GM23338 (cell line): Measurements from ENCODE around the gene SMIM44. TPM values are rescaled to one million over a fixed set of nuclear protein-coding genes. Genes with fewer than 3 reads are reported as not detected.

Experiments
- ATAC-seq: fragments of 200-7000 bp; cut with Tn5 transposase; 3 replicates; pipeline ENCODE4 v1.9.1; 2020
- DNase-seq: peaks from one replicate; pipeline ENCODE4 v3.0.0-alpha.2; 2015; ENCODE audit warnings: low spot score
- H2AFZ ChIP-seq: fragments of 200-600 bp; sonication (generic); 2 replicates; pipeline ENCODE4 v1.8.0; 2016; ENCODE audit warnings: antibody characterized with exemption, mild to moderate bottlenecking, moderate library complexity
- H3F3A ChIP-seq: fragments of 200-600 bp; sonication (generic); replicated peaks from 2 replicates; pipeline ENCODE4 v1.8.0; 2017; ENCODE audit warnings: antibody characterized with exemption, mixed run types, low read depth
- H3K27ac ChIP-seq: fragments of 200-600 bp; sonication (generic); 2 replicates; pipeline ENCODE4 v1.6.1; 2016; ENCODE audit warnings: low read depth
- H3K27me3 ChIP-seq: fragments of 200-600 bp; sonication (generic); 2 replicates; pipeline ENCODE4 v1.8.0; 2016; ENCODE audit warnings: mild to moderate bottlenecking, mixed run types, moderate library complexity; ENCODE audit not compliant: insufficient read depth
- H3K36me3 ChIP-seq: fragments of 200-600 bp; sonication (generic); 2 replicates; pipeline ENCODE4 v1.8.0; 2016; ENCODE audit warnings: mild to moderate bottlenecking; ENCODE audit not compliant: insufficient read depth
- H3K4me1 ChIP-seq: fragments of 200-600 bp; sonication (generic); 2 replicates; pipeline ENCODE4 v1.8.0; 2016; ENCODE audit warnings: mild to moderate bottlenecking, moderate library complexity; ENCODE audit not compliant: insufficient read depth
- H3K4me2 ChIP-seq: fragments of 200-600 bp; sonication (generic); 2 replicates; pipeline ENCODE4 v1.7.1; 2017; ENCODE audit warnings: mixed run types
- H3K4me3 ChIP-seq: fragments of 200-600 bp; sonication (generic); 2 replicates; pipeline ENCODE4 v1.6.1; 2016; ENCODE audit warnings: mixed run types
- H3K79me2 ChIP-seq: fragments of 200-600 bp; sonication (generic); replicated peaks from 2 replicates; pipeline ENCODE4 v1.8.0; 2017; ENCODE audit warnings: mild to moderate bottlenecking; ENCODE audit not compliant: insufficient read depth
- H3K9me2 ChIP-seq: fragments of 200-600 bp; sonication (generic); 2 replicates; pipeline ENCODE4 v1.8.0; 2017; ENCODE audit not compliant: insufficient read depth
- H4K20me1 ChIP-seq: fragments of 200-600 bp; sonication (generic); replicated peaks from 2 replicates; pipeline ENCODE4 v1.8.0; 2017; ENCODE audit warnings: mild to moderate bottlenecking; ENCODE audit not compliant: insufficient read depth
- H3K27ac Mint-ChIP-seq: 2 replicates; pipeline ENCODE4 v1.8.0; 2020; ENCODE audit warnings: inconsistent platforms, mild to moderate bottlenecking, moderate library complexity, mixed read lengths
- H3K27me3 Mint-ChIP-seq: 3 replicates; pipeline ENCODE4 v1.8.0; 2022; ENCODE audit warnings: low read depth, mild to moderate bottlenecking, moderate library complexity, mixed read lengths, inconsistent platforms; ENCODE audit not compliant: insufficient read depth, poor library complexity
- H3K36me3 Mint-ChIP-seq: 3 replicates; pipeline ENCODE4 v1.8.0; 2021; ENCODE audit warnings: low read depth, mild to moderate bottlenecking, inconsistent platforms, moderate library complexity, mixed read lengths
- H3K4me1 Mint-ChIP-seq: 3 replicates; pipeline ENCODE4 v1.8.0; 2020; ENCODE audit warnings: mild to moderate bottlenecking, inconsistent platforms, mixed read lengths
- H3K4me3 Mint-ChIP-seq: 3 replicates; pipeline ENCODE4 v1.8.0; 2021; ENCODE audit warnings: moderate library complexity, mild to moderate bottlenecking, inconsistent platforms, mixed read lengths
- H3K9me3 Mint-ChIP-seq: 3 replicates; pipeline ENCODE4 v1.8.0; 2020; ENCODE audit warnings: moderate library complexity, mild to moderate bottlenecking, inconsistent platforms, mixed read lengths
- CTCF ChIP-seq, 2 experiments: fragments of 200-600 bp in 1 of 2; sonication (generic) in 1 of 2; conservative IDR thresholded peaks; 2 replicates each; pipeline versions ENCODE4 v1.5.1 to v1.6.1; 2016 to 2017; ENCODE audit warnings: antibody characterized with exemption in 2 of 2, low read depth in 2 of 2, mild to moderate bottlenecking in 2 of 2, moderate library complexity in 1 of 2
- EZH2 ChIP-seq: fragments of 200-600 bp; sonication (generic); IDR thresholded peaks from one replicate; pipeline ENCODE4 v1.8.0; 2017; ENCODE audit warnings: antibody characterized with exemption, mild to moderate bottlenecking, low read depth; ENCODE audit not compliant: unreplicated experiment
- JUNB ChIP-seq: IDR thresholded peaks from one replicate; pipeline ENCODE4 v1.6.1; 2016; ENCODE audit warnings: antibody characterized with exemption; ENCODE audit not compliant: unreplicated experiment
- NANOG ChIP-seq: IDR thresholded peaks from 2 replicates; pipeline ENCODE4 v1.6.1; 2016; ENCODE audit warnings: antibody characterized with exemption, borderline replicate concordance
- STAT1 ChIP-seq: IDR thresholded peaks from one replicate; pipeline ENCODE4 v1.6.1; 2016; ENCODE audit warnings: antibody characterized with exemption; ENCODE audit not compliant: unreplicated experiment
- ZNF114 ChIP-seq: fragments of 250-450 bp; sonication (Bioruptor Pico); IDR thresholded peaks from 2 replicates; pipeline ENCODE4 v1.5.0; 2020; ENCODE audit warnings: mild to moderate bottlenecking, moderate library complexity
- ZNF331 ChIP-seq: fragments of 250-450 bp; sonication (Bioruptor Pico); IDR thresholded peaks from 2 replicates; pipeline ENCODE4 v1.5.0; 2020; ENCODE audit warnings: low read depth, mild to moderate bottlenecking, moderate library complexity
- ZNF462 ChIP-seq: fragments of 250-450 bp; sonication (Bioruptor Pico); IDR thresholded peaks from 2 replicates; pipeline ENCODE4 v1.5.0; 2020; ENCODE audit warnings: mild to moderate bottlenecking, moderate library complexity
- polyA plus RNA-seq: library from polyadenylated mRNA; unstranded; fragments of >200 nt; fragmentation: Nextera tagmentation; extraction: Ambion mirVana; gene quantifications from 2 replicates; pipeline ENCODE4 v1.2.1, GENCODE V29; 2016
- total RNA-seq: library from RNA; depleted of rRNA; stranded (reverse); fragments of >200 nt; shearing (Covaris generic); gene quantifications from 2 replicates; pipeline ENCODE4 v1.2.3, GENCODE V29; 2014

The SMIM44 gene
- total and polyA plus RNA-seq, 2 experiments from 2014 or later, result not detected

GRCh38 chr19:3477951-3478350 is 5.3 kb downstream of the SMIM44 start (continued):
- TF ChIP-seq ZNF462 (no peak), STAT1 (no peak), JUNB (no peak)

- Histone ChIP-seq H3K4me2 (no peak overlapping the region), H2AFZ (no peak overlapping the region), H3F3A (0 out of 2 replicates have a peak, but pooled peaks cover 4% of the 10 kb centered on the region), H3K36me3 (no peaks in the 10 kb centered on the region), H3K79me2 (no peaks in the 10 kb centered on the region), H3K9me2 (peaks cover 7% of the 10 kb centered on the region; the same call in 1 of the 2 replicates), H3K27me3 (no peaks in the 10 kb centered on the region), H4K20me1 (no peaks in the 10 kb centered on the region), H3K4me1 (peaks cover 11% of the 10 kb centered on the region; the same call in 1 of the 2 replicates), H3K4me3 (no peak overlapping the region), H3K27ac (no peak overlapping the region)
- DNase-seq (no peak), ATAC-seq (no peak)
- H3K4me1 Mint-ChIP-seq, result peaks cover 9% of the 10 kb centered on the region; the same call in 2 of the 3 replicates
- no peaks in the 10 kb centered on the region; the same call in 2 of the 3 replicates for H3K9me3 Mint-ChIP-seq
- no peaks in the 10 kb centered on the region for H3K36me3 Mint-ChIP-seq
- peaks cover 23% of the 10 kb centered on the region for H3K27me3 Mint-ChIP-seq
- no peak overlapping the region for H3K27ac Mint-ChIP-seq
- H3K4me3 Mint-ChIP-seq, result no peak overlapping the region
- no peak for TF ChIP-seq ZNF462
- no peak for TF ChIP-seq CTCF (conservative IDR thresholded peaks at IDR 0.05; ENCODE audit: low read depth in 2 of 2)
- TF ChIP-seq ZNF114, result no peak
- no peak for TF ChIP-seq NANOG
- TF ChIP-seq EZH2, result no peak
- no peak for TF ChIP-seq ZNF331
These were observed 5.7 kb downstream of the SMIM44 start for GRCh38 chr19:3477506-3477905.
